Measurements from ENCODE around the gene MYO10.
"Not testable (repeated sequence)": the region's sequence is repeated elsewhere in the genome, so short reads cannot be mapped to it uniquely, and the experiment has no call there.

MYO10 gene

DNA sequence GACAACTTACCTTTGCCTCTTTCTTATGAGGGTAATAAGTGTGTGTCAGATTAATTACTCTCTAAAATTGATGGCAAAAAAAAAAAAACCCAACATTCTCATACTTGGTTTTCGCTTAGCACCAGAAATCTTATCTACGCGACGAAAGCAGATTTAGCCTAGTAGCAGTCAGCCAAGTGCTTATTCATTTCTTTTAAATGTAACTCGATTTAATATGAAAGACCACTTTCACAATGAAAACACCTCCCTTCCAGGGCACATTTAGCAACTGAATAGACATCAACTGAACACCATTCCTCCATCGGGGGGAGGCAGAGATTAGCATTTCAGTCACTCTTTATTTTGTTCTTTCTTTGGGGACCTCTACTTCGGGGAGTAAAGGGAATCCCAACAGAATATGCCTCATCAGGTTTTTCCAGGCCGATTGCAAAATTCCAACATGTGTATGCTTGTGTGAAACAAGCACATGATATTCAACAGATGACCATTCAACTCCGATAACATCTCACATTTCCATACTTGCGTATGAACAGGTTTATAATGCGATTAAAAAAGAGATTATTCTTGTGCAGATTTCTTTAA lies 195.2 kb downstream of the MYO10 start:
- DNase-seq (ENCODE audit: extremely low read depth, insufficient read length), result no peak
- Histone ChIP-seq H3K4me3 (replicated peaks; ENCODE audit: low read depth, low read length) (no peak overlapping the region), H3K27me3 (replicated peaks; ENCODE audit: control insufficient read depth, insufficient read depth, low read length) (no peaks in the 10 kb centered on the region; the same call in 1 of the 2 replicates), H3K36me3 (ENCODE audit: control insufficient read depth, insufficient read depth, low read length) (no peaks in the 10 kb centered on the region)
- TF ChIP-seq, protein P1, sequence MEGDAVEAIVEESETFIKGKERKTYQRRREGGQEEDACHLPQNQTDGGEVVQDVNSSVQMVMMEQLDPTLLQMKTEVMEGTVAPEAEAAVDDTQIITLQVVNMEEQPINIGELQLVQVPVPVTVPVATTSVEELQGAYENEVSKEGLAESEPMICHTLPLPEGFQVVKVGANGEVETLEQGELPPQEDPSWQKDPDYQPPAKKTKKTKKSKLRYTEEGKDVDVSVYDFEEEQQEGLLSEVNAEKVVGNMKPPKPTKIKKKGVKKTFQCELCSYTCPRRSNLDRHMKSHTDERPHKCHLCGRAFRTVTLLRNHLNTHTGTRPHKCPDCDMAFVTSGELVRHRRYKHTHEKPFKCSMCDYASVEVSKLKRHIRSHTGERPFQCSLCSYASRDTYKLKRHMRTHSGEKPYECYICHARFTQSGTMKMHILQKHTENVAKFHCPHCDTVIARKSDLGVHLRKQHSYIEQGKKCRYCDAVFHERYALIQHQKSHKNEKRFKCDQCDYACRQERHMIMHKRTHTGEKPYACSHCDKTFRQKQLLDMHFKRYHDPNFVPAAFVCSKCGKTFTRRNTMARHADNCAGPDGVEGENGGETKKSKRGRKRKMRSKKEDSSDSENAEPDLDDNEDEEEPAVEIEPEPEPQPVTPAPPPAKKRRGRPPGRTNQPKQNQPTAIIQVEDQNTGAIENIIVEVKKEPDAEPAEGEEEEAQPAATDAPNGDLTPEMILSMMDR (IDR thresholded peaks at IDR 0.05; ENCODE audit: insufficient read depth, low read length, poor library complexity, severe bottlenecking), result no peak

DNA sequence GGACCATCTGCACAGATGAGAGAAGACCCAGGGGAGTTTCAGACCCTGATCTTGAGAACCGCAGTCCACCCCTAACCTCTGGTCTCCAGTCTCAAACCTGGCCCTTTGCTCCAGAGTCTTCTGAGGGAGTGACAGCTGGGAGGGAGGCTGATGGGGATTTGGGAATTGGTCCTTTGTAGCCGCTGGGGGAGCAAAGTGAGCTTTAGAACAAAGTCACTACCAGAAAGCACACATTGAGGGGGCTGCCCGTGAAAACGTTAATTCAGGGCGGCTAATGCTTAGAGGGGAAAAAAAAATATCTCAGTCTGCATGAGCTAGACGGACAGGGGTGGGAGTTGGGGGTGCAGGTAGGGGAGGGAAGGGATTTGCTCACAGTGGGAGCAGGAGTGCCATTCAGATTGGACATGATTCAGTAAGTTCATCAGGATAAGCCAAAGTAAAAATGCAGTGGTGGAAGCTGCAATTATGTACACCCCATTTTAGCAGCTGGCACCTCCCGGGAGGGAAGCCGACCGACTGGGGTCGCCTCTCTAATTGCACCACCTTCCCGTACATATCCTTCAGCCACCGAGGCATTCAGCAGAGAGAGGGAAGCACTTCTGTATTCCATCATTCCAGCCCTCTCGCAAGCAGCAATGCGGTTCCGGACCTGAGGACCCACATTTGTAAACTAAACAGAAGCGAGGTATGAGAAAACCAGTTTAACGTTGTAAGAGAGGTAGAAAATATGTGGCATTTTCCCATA lies 195.8 kb downstream of the MYO10 start:
- DNase-seq (ENCODE audit: extremely low read depth, insufficient read length), result no peak
- Histone ChIP-seq H3K36me3 (ENCODE audit: control insufficient read depth, insufficient read depth, low read length) (no peaks in the 10 kb centered on the region), H3K27me3 (replicated peaks; ENCODE audit: control insufficient read depth, insufficient read depth, low read length) (no peaks in the 10 kb centered on the region; the same call in 1 of the 2 replicates), H3K4me3 (replicated peaks; ENCODE audit: low read depth, low read length) (no peak overlapping the region)
- TF ChIP-seq, protein P1 (IDR thresholded peaks at IDR 0.05; ENCODE audit: insufficient read depth, low read length, poor library complexity, severe bottlenecking), result no peak

DNA sequence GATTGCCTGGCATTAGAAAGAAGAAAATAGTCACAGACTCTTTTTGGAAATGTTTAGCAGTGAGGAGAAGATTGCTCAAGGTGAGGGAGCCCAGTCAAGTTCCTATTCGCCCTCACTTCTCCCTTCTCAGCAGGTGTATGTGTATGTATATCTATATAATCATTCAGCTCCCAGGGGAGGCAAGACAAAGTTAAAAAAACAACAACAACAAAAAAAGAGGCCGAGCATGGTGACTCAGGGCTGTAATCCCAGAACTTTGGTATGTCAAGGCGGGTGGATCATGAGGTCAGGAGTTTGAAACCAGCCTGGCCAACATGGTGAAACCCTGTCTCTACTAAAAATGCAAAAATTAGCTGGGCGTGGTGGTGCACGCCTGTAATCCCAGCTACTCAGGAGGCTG lies 197.7 kb downstream of the MYO10 start:
- H3K4me3 ChIP-seq (replicated peaks; ENCODE audit: low read depth, low read length); DNase-seq (ENCODE audit: extremely low read depth, insufficient read length); H3K27me3 ChIP-seq (replicated peaks; ENCODE audit: control insufficient read depth, insufficient read depth, low read length); H3K36me3 ChIP-seq (ENCODE audit: control insufficient read depth, insufficient read depth, low read length): not testable (repeated sequence)

DNA sequence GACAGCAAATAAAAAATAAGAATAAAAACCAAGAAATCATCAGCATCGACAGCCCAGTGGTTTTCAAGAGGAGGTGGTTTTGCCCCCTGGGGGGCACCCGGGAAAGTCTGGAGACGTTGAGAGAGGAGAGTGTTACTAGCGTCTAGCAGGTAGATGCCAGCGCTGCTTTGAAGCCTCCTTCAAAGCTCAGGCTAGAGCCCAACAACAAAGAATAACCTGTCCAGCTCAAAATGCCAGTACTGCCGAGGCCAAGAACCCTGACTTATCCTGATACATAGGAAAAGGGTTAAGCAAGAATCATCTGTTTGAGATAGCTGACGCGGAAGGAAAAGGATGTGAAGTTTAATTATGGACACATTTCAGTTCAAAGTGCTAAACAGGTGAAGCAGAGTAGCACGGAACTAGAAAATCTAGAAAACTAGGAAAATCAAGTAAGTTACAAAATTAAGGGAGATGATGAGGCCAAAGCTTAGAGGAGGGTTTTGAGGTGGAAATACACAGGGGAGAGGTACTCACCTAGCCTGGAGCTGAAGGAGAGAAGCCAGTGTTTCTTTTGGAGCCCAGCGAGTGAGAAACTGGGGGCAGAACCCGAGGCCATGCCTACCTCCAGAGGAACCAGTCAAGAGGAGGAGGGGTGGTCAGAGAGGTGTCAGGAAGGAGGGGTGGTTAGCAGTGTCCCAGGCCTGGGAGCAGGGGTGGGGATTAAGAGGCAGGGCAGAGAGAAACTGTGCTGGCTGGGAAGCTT lies 198.3 kb downstream of the MYO10 start:
- TF ChIP-seq, protein P1 (IDR thresholded peaks at IDR 0.05; ENCODE audit: insufficient read depth, low read length, poor library complexity, severe bottlenecking), result no peak
- DNase-seq (ENCODE audit: extremely low read depth, insufficient read length), result no peak
- H3K27me3 ChIP-seq (replicated peaks; ENCODE audit: control insufficient read depth, insufficient read depth, low read length), result no peaks in the 10 kb centered on the region
- no peaks in the 10 kb centered on the region for H3K36me3 ChIP-seq (ENCODE audit: control insufficient read depth, insufficient read depth, low read length)
- H3K4me3 ChIP-seq (replicated peaks; ENCODE audit: low read depth, low read length), result no peak overlapping the region

DNA sequence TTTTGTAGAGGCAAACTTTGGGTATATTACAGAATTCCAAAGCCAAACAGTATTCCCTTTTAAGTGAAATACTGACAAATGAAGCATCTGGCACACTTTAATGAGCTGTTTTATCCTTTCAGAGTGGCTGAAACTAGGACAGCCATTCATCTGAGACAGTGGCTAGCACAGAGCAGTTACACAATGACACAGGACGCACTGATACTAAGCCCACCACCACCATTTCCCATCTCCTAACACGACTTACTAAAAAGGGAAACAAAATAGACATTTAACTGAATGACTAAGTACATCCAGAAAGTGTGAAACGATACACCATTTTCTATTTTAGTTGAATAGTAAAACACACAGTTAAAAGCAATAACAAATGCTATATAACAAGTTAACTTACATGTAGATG lies 198.9 kb downstream of the MYO10 start:
- DNase-seq (ENCODE audit: extremely low read depth, insufficient read length), result no peak
- no peaks in the 10 kb centered on the region for H3K27me3 ChIP-seq (replicated peaks; ENCODE audit: control insufficient read depth, insufficient read depth, low read length)
- H3K36me3 ChIP-seq (ENCODE audit: control insufficient read depth, insufficient read depth, low read length), result no peaks in the 10 kb centered on the region
- H3K4me3 ChIP-seq (replicated peaks; ENCODE audit: low read depth, low read length), result no peak overlapping the region
- TF ChIP-seq, protein P1 (IDR thresholded peaks at IDR 0.05; ENCODE audit: insufficient read depth, low read length, poor library complexity, severe bottlenecking), result no peak

All from GM06990 (cell line).